ENCODE results near the gene KEAP1.

KEAP1 gene

GRCh38 chr19:10491472-10492047, 11.6 kb downstream of the KEAP1 start:
- H3K4me3 ChIP-seq (ENCODE audit: low read length), result no peak overlapping the region
- no peak for DNase-seq (ENCODE audit: low read depth)
- TF ChIP-seq, protein P1, sequence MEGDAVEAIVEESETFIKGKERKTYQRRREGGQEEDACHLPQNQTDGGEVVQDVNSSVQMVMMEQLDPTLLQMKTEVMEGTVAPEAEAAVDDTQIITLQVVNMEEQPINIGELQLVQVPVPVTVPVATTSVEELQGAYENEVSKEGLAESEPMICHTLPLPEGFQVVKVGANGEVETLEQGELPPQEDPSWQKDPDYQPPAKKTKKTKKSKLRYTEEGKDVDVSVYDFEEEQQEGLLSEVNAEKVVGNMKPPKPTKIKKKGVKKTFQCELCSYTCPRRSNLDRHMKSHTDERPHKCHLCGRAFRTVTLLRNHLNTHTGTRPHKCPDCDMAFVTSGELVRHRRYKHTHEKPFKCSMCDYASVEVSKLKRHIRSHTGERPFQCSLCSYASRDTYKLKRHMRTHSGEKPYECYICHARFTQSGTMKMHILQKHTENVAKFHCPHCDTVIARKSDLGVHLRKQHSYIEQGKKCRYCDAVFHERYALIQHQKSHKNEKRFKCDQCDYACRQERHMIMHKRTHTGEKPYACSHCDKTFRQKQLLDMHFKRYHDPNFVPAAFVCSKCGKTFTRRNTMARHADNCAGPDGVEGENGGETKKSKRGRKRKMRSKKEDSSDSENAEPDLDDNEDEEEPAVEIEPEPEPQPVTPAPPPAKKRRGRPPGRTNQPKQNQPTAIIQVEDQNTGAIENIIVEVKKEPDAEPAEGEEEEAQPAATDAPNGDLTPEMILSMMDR (conservative IDR thresholded peaks at IDR 0.05; ENCODE audit: low read length), result no peak

GRCh38 chr19:10486551-10486950, 16.6 kb downstream of the KEAP1 start:
- H3K4me3 ChIP-seq (ENCODE audit: low read length), result no peak overlapping the region
- TF ChIP-seq, protein P1 (conservative IDR thresholded peaks at IDR 0.05; ENCODE audit: low read length), result no peak
- DNase-seq (ENCODE audit: low read depth), result no peak

GRCh38 chr19:10478903-10479384, 24.2 kb downstream of the KEAP1 start:
- peak overlapping the region; percentile 65 for H3K4me3 ChIP-seq (ENCODE audit: low read length)
- DNase-seq (ENCODE audit: low read depth), result peak; percentile 87
- TF ChIP-seq, protein P1 (conservative IDR thresholded peaks at IDR 0.05; ENCODE audit: low read length), result peak; percentile 46

- peak; percentile 28 for DNase-seq (ENCODE audit: low read depth)
- peak overlapping the region; percentile 65; the same call in 1 of the 2 replicates for H3K4me3 ChIP-seq (ENCODE audit: low read length)
- TF ChIP-seq, protein P1 (conservative IDR thresholded peaks at IDR 0.05; ENCODE audit: low read length), result no peak
Observed at GRCh38 chr19:10478476-10478875, 24.7 kb downstream of the KEAP1 start.

- H3K4me3 ChIP-seq (ENCODE audit: low read length), result no peak overlapping the region
- TF ChIP-seq, protein P1 (conservative IDR thresholded peaks at IDR 0.05; ENCODE audit: low read length), result no peak
- DNase-seq (ENCODE audit: low read depth), result no peak
Observed at GRCh38 chr19:10474962-10475451, 28.1 kb downstream of the KEAP1 start.

DNA sequence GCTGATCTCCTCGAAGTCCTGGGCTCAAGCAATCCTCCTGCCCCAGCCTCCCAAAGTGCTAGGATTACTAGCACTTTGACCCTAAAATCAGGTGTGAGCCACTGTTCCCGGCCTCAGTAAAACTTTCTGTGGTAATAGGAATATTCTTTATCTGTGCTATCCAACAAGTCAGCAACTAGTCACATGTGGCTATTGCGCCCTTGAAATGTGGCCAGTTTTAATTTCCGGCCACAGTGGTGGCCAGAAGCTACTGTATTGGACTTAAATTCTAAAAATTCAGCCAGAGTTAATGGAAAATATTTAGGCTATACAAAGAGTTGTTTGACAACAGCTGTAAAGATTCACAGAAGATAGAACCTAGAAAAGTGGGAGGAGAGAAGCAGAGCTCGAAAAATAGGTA, 30.0 kb downstream of the KEAP1 start:
- H3K4me3 ChIP-seq (ENCODE audit: low read length), result no peak overlapping the region
- peak; percentile 30 for DNase-seq (ENCODE audit: low read depth)
- TF ChIP-seq, protein P1 (conservative IDR thresholded peaks at IDR 0.05; ENCODE audit: low read length), result no peak

DNA sequence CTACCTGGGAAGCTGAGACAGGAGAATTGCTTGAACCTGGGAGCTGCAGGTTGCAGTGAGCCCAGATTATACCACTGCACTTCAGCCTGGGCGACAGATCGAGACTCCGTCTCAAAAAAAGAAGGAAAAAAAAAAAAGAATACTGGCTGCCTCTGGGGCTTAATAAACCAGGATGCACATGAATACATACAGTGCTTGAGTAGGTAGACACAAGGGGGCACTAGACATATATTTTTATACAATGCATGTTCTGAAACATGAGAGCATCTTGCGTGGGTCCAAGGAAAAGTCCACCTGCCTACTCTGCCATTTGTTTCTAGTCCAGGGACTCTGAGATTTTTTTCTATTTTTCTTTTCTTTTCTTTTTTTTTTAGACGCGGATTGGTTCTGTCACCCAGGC, 31.2 kb downstream of the KEAP1 start:
- H3K4me3 ChIP-seq (ENCODE audit: low read length), result no peak overlapping the region
- peak; percentile 46 for DNase-seq (ENCODE audit: low read depth)
- TF ChIP-seq, protein P1 (conservative IDR thresholded peaks at IDR 0.05; ENCODE audit: low read length), result peak; percentile 49
